Measurements from ENCODE around the gene PCLO. TPM values are rescaled to one million over a fixed set of nuclear protein-coding genes. Genes with fewer than 3 reads are reported as not detected.

Gene PCLO
- total and polyA plus RNA-seq, 2 of the 4 experiments (the other 2 are of a cell fraction) = under 0.01 to 0.05 TPM

- Histone ChIP-seq H4K8ac (ENCODE audit: low read depth in 2 of 2, low read length in 2 of 2) (no peak overlapping the region), H3K4me2 (ENCODE audit: low read depth, low read length) (no peak overlapping the region), H3K4me1 (ENCODE audit: control insufficient read depth, insufficient read depth, low read length) (no peaks in the 10 kb centered on the region), H4K91ac (ENCODE audit: insufficient read depth, low read depth, low read length) (no peak overlapping the region), H3K14ac (replicated peaks; ENCODE audit: low read depth, low read length) (no peak overlapping the region), H2BK20ac (ENCODE audit: low read depth, low read length) (no peak overlapping the region), H3K27ac (ENCODE audit: insufficient read depth, low read length) (no peak overlapping the region), H2AK5ac (ENCODE audit: low read depth, low read length) (no peak overlapping the region), H3K56ac (ENCODE audit: extremely low read depth, insufficient read depth, low read length) (no peak overlapping the region), H3K36me3 (ENCODE audit: control insufficient read depth, insufficient read depth, low read length) (no peaks in the 10 kb centered on the region), H3K27me3 (ENCODE audit: control insufficient read depth, insufficient read depth, low read length) (no peaks in the 10 kb centered on the region), H2BK120ac (ENCODE audit: low read depth, low read length) (no peak overlapping the region), H4K5ac (ENCODE audit: low read depth, low read length) (no peak overlapping the region), H3K4ac (ENCODE audit: low read depth, low read length) (no peak overlapping the region), H2BK5ac (ENCODE audit: low read depth, low read length, poor library complexity, severe bottlenecking) (no peak overlapping the region), H2AK9ac (replicated peaks; ENCODE audit: low read depth, low read length, poor library complexity) (no peak overlapping the region), H3K4me3 (ENCODE audit: insufficient read depth, low read depth, low read length) (no peak overlapping the region), H3K9me1 (ENCODE audit: insufficient read depth, low read length) (no peaks in the 10 kb centered on the region), H4K20me1 (ENCODE audit: insufficient read depth, low read length) (no peaks in the 10 kb centered on the region), H3K18ac (ENCODE audit: low read depth, low read length) (no peak overlapping the region), H2AFZ (replicated peaks; ENCODE audit: low read length, poor library complexity) (no peak overlapping the region), H3K79me1 (ENCODE audit: low read depth in 1 of 2, low read length in 2 of 2) (no peaks in the 10 kb centered on the region), H3K9me3 (ENCODE audit: control insufficient read depth, insufficient read depth, low read length) (no peaks in the 10 kb centered on the region), H2BK15ac (ENCODE audit: low read depth, low read length) (no peak overlapping the region), H3K23ac (ENCODE audit: low read depth, low read length) (no peak overlapping the region), H3K9ac (ENCODE audit: low read depth, low read length) (no peak overlapping the region)
- dilution Hi-C loops (cut with HindIII; ENCODE audit: low sequenced_read_pairs, unreplicated experiment) (no loop called here), in situ Hi-C loops (cut with MboI; ENCODE audit: low sequenced_read_pairs) (no loop called here), intact Hi-C loops (cut with micrococcal nuclease) (loop anchor here (10.0 kb wide), 1 partner anchor 46 kb away; no protein-coding TSS in a partner anchor)
- DNase-seq = no peak
- 37% methylated on average over 2 of the region's 3 CpGs; no CpG with 5 or more reads in 1 of the 2 experiments for WGBS, 2 experiments (ENCODE audit: extremely low coverage in 2 of 2, insufficient read length in 1 of 2)
- CTCF ChIA-PET = no interaction called here
- no peak for ATAC-seq (ENCODE audit: low read depth)
- TF ChIP-seq MXI1 (IDR thresholded peaks at IDR 0.05; ENCODE audit: borderline replicate concordance, low read depth, low read length) (no peak), BHLHE40 (IDR thresholded peaks at IDR 0.05; ENCODE audit: low read depth, low read length) (no peak), CEBPB (IDR thresholded peaks at IDR 0.05; ENCODE audit: low read depth, low read length) (no peak), CTCF (conservative IDR thresholded peaks at IDR 0.05; ENCODE audit: low read depth, low read length) (no peak), USF2 (IDR thresholded peaks at IDR 0.05; ENCODE audit: low read depth, low read length) (no peak), ELK1 (IDR thresholded peaks at IDR 0.05; ENCODE audit: borderline replicate concordance, low read depth, low read length) (no peak), POLR2A (IDR thresholded peaks at IDR 0.05; ENCODE audit: low read depth, low read length) (no peak), FOS (IDR thresholded peaks at IDR 0.05; ENCODE audit: low read depth, low read length) (no peak), MAFK (IDR thresholded peaks at IDR 0.05; ENCODE audit: low read depth, low read length) (no peak), RFX5 (IDR thresholded peaks at IDR 0.05; ENCODE audit: low read depth, low read length) (no peak), RAD21 (IDR thresholded peaks at IDR 0.05; ENCODE audit: low read length) (no peak), RCOR1 (IDR thresholded peaks at IDR 0.05; ENCODE audit: insufficient replicate concordance, low read length) (no peak), NFE2L2 (IDR thresholded peaks at IDR 0.05; ENCODE audit: low read depth, low read length) (no peak), CHD1 (IDR thresholded peaks at IDR 0.05; ENCODE audit: low read depth, low read length) (no peak), SMC3 (IDR thresholded peaks at IDR 0.05; ENCODE audit: low read depth, low read length) (no peak), MAZ (IDR thresholded peaks at IDR 0.05; ENCODE audit: borderline replicate concordance, low read depth, low read length) (no peak)
- POLR2A ChIA-PET (ENCODE audit: unreplicated experiment) = no interaction called here
- BruUV-seq (replicated peaks) = no TSS peak
Measured at GRCh38 chr7:83040484-83040883, 122.2 kb downstream of the PCLO start.
